HL-60 (cell line): ENCODE results near the gene POU2F2.

Experiments
- CTCF ChIP-seq: IDR thresholded peaks from one replicate; pipeline ENCODE4 v1.5.1; 2011; ENCODE audit warnings: low read length, control low read depth, inconsistent platforms; ENCODE audit not compliant: insufficient read depth
- POLR2AphosphoS5 ChIP-seq: IDR thresholded peaks from 2 replicates; pipeline ENCODE4 v1.6.1; 2012; ENCODE audit warnings: low read depth
- REST ChIP-seq: IDR thresholded peaks from 2 replicates; pipeline ENCODE4 v1.6.1; 2012; ENCODE audit warnings: low read depth; ENCODE audit not compliant: insufficient replicate concordance
- SPI1 ChIP-seq: IDR thresholded peaks from 2 replicates; pipeline ENCODE4 v1.6.1; 2012; ENCODE audit warnings: low read depth, mild to moderate bottlenecking, borderline replicate concordance

GRCh38 chr19:42076380-42076944 is 55.8 kb downstream of the POU2F2 start:
- TF ChIP-seq CTCF: no peak
- TF ChIP-seq REST: no peak
- no peak for TF ChIP-seq POLR2AphosphoS5
- no peak for TF ChIP-seq SPI1
